Measurements from ENCODE around the gene EXD3.
A peak's percentile ranks its signal among the peaks of the same experiment; 100 is the strongest.

Gene EXD3

DNA sequence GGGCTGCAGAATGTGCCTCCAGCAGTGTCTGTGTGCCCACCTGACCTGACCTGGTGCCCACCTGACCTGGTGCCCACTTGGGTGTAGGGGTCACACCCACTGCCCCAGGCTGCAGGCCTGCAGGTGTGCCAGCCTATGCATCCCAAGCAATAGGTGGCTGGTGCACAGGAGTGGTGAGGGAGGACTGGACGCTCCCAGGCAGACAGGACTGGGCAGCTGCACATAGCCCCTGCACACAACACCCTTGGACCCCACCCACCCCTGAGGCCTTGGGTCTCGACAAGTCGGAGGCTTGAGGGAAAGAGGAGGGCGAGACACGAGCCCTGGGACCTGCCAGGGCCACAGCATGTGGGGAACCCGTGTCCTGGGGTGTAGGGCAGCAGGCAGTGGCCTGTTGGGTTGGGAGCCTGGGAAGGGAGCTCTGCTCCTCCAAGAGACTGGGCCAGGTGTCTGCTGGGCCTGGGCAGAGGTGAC lies 110.1 kb downstream of the EXD3 start:
- peak; percentile 31 for DNase-seq (ENCODE audit: low spot score)
- TF ChIP-seq, protein P1, sequence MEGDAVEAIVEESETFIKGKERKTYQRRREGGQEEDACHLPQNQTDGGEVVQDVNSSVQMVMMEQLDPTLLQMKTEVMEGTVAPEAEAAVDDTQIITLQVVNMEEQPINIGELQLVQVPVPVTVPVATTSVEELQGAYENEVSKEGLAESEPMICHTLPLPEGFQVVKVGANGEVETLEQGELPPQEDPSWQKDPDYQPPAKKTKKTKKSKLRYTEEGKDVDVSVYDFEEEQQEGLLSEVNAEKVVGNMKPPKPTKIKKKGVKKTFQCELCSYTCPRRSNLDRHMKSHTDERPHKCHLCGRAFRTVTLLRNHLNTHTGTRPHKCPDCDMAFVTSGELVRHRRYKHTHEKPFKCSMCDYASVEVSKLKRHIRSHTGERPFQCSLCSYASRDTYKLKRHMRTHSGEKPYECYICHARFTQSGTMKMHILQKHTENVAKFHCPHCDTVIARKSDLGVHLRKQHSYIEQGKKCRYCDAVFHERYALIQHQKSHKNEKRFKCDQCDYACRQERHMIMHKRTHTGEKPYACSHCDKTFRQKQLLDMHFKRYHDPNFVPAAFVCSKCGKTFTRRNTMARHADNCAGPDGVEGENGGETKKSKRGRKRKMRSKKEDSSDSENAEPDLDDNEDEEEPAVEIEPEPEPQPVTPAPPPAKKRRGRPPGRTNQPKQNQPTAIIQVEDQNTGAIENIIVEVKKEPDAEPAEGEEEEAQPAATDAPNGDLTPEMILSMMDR (IDR thresholded peaks at IDR 0.05; ENCODE audit: borderline replicate concordance, control extremely low read depth, extremely low read depth, insufficient read depth, missing control alignments): no peak
- in situ Hi-C loops (cut with MboI; ENCODE audit: low sequenced_read_pairs, unreplicated experiment): no loop called here

DNA sequence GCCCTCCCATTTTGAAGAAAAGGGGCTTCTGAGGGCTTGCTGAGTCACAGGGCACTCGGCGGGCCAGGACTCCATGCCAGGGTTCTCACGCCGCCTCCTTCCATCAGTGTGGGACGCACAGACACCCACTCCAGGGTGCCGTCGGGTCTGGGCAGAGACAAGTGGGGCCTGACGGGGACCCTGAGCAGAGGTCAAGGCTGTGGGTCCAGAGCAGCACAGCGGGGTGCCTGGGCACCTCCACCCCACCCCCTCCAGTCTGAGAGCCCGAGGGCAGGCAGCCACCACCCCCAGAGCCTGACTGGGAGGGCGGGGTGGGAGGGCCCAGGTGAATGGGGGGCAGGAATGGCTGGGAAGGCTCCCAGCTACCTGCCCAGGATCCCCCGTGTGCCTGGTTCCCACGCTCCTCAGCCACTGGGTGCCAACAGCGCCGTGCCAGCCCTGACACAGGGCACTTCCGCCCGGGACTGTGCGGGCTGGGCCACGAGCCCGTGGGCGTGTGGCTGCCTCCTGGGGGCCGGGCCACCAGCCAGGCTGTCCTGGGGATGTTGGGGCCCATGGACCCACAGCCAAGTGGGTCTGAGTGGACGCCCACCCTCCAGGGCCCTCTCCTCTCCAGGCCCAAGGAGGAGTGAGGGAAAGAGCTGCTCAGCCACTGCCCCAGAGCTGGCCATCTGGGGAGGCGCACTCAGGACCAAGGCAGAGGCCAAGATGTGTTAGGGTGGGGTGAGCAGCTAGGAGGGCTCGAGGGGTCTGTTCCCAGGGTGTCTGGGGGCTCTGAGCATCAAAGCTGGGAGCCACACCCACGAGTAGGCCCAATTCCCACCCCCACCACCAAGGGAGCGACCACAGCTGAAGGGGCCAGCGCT lies 110.7 kb downstream of the EXD3 start:
- in situ Hi-C loops (cut with MboI; ENCODE audit: low sequenced_read_pairs, unreplicated experiment): no loop called here
- DNase-seq (ENCODE audit: low spot score): peak; percentile 35
- TF ChIP-seq, protein P1 (IDR thresholded peaks at IDR 0.05; ENCODE audit: borderline replicate concordance, control extremely low read depth, extremely low read depth, insufficient read depth, missing control alignments): no peak

DNA sequence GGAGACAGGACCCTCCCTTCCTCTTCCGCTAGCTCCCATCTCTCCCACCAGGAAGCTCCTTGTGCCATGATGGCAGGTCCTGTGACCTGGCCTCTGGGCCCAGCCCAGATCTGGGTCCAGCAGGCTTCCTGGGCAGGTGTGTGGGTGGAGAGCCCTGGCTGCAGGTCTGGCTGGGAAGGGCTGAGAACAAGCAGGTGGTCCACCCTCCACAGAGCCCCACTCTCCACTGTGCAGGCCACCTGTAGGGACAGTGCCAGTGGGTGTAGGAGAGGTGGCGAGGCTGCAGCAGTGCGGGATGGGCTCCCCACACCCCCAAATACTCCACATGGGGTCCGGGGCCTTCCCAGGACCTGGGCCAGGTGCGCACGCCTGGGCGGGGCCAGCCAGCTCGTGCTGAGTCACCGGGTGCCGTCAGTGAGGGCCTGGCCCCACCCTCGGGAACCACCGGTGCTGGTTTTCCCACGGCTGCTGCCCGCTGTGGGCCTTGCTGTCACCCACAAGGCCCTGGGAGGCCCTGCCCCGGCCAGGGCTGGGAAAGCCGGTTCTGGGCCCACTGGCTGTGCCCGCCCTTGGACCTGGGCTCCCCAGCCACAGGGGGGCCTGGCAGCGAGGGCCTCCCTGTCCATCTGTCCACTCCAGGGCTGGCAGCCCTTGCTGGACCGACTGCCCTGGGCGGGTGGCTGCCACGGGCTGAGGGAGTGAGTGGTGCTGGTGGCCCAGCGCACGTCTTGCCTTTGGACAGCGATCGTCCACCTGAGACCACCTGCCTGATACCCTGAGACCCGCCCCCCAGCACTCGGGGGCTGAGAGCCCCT lies 111.6 kb downstream of the EXD3 start:
- in situ Hi-C loops (cut with MboI; ENCODE audit: low sequenced_read_pairs, unreplicated experiment): no loop called here
- DNase-seq (ENCODE audit: low spot score): no peak
- TF ChIP-seq, protein P1 (IDR thresholded peaks at IDR 0.05; ENCODE audit: borderline replicate concordance, control extremely low read depth, extremely low read depth, insufficient read depth, missing control alignments): no peak

DNA sequence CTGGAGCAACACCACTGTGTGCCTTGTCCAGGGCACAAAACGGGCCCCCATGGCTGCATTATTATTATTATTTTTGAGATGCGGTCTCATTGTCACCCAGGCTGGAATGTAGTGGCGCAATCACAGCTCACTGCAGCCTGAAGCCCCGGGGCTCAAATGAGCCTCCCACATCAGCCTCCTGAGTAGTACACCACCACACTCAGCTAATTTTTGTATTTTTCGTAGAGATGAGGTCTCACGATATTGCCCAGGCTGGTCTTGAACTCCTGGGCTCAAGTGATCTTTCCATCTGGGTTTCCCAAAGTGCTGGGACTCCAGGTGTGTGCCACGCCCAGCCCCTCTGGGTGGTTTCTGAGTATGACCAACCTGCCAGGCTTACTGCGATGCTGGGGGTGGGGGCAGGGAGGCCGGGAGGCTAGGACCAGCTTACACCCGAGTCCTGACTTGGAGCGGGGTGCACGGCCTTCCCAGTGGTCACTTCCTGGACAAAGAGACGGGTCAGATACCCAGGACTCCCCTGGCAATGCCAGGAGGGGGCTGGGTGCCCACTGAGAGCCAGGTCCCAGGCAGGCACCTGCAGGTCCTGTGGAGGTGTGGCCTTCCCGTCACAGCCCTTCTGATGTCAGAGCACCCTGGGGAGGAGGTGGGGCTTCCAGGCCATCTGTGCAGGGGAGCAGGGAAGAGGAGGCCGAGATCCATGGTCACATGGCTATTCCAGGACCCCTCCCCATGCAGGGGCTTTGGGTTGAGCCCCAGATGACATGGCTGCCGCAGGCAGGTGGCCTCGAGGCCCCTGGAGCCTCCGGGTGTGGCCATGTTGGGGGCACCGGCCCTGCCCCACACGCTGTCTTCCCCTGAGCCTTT lies 112.5 kb downstream of the EXD3 start:
- no peak for DNase-seq (ENCODE audit: low spot score)
- TF ChIP-seq, protein P1 (IDR thresholded peaks at IDR 0.05; ENCODE audit: borderline replicate concordance, control extremely low read depth, extremely low read depth, insufficient read depth, missing control alignments): no peak
- in situ Hi-C loops (cut with MboI; ENCODE audit: low sequenced_read_pairs, unreplicated experiment): no loop called here

DNA sequence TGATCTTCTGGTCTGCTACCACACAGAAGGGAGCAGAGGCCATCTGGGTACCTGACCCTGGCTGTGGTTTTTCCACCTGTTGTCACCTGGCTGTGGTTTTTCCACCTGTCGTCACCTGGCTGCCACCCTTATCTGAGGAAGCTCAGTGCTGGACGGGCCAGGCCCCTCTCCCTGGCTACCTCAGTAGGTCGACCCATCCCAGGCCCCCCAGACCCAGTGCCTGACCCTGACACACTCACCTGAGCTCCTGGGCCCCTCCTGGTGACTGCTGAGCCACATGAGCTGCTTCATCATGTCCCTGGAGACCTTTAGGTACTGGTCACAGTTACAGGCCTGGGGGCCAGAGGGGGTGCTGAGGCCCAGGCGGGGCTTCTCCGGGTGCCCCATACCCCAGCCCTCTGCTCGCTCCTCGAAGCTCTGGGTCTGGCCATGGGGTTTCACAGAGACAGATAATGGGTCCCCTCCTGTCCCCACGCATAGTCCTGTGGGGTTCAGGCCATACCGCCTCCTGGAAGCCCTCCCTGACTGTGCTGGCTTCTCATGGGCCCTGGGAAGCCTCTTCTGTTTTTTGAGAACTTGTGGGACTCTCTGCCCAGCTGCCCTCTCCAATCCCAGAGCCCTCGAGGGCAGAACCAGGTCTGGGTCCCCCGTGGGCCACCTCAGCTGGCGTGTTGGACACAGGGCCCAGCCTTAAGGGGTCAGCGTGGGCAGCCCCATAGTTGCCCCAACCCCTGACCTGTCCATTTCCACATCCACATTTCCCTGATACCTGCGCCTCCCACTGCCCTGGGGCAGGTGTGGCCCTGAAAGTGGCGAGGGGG lies 113.4 kb downstream of the EXD3 start:
- in situ Hi-C loops (cut with MboI; ENCODE audit: low sequenced_read_pairs, unreplicated experiment): no loop called here

More for the DNA sequence above, 113.4 kb downstream of the EXD3 start:
- TF ChIP-seq, protein P1 (IDR thresholded peaks at IDR 0.05; ENCODE audit: borderline replicate concordance, control extremely low read depth, extremely low read depth, insufficient read depth, missing control alignments): no peak
- no peak for DNase-seq (ENCODE audit: low spot score)
